T-helper 1 cell treated with Interleukin-12 subunit alpha and Interleukin-12 subunit beta and Interleukin-4 antibody, amounts not matched to agents 30 ng/mL and 1 ng/mL, for 36 hours (primary cell): Measurements from ENCODE around the gene PLEK2. TPM values are rescaled to one million over a fixed set of nuclear protein-coding genes. Genes with fewer than 3 reads are reported as not detected.
"Not testable (repeated sequence)": the region's sequence is repeated elsewhere in the genome, so short reads cannot be mapped to it uniquely, and the experiment has no call there.

Source experiments
- intact Hi-C: fragments of 100-400 bp; cut with micrococcal nuclease; formaldehyde crosslinking; loops from one replicate; pipeline ENCODE4 v1.15.1; 2024
- total RNA-seq: library from RNA; stranded (reverse); gene quantifications from 2 replicates; pipeline ENCODE4 v1.2.3, GENCODE V29; 2022

Gene PLEK2, protein sequence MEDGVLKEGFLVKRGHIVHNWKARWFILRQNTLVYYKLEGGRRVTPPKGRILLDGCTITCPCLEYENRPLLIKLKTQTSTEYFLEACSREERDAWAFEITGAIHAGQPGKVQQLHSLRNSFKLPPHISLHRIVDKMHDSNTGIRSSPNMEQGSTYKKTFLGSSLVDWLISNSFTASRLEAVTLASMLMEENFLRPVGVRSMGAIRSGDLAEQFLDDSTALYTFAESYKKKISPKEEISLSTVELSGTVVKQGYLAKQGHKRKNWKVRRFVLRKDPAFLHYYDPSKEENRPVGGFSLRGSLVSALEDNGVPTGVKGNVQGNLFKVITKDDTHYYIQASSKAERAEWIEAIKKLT
- 0.22 and 0.56 TPM in 2 replicates for total RNA-seq

DNA sequence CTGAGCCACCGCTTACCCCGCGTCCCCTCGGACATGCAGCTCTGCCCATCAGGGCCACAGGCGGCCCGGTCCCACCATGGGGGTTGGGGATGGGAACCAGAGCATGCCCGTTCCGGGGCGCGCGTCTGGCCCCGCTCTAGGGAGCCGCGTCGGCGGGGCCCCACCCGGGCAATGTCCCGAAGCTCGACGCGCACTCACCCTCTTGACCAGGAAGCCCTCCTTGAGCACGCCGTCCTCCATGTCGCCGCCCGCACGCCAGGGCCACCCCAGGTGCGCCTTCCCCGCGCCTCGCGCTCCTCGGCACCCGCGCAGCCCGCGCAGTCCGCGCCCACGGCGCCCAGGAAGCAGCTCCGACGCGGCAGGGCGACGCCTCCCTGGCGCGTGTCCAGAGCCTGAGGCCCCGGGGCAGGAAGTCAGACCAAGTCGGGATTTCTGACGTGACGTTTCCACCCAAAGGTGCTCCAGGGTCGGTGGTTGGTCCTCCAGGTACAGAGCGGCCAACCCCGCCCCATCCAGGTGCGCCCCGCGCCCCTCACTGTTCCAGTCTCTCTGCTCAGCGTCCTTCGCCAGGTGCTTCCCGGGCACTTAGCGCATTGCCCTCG lies at the start of gene PLEK2:
PLEK2 (minus strand) TSS at position 346 of the 602 bp plus-strand sequence; CDS start at position 240, 106 bp downstream.
- intact Hi-C loops: no loop called here

DNA sequence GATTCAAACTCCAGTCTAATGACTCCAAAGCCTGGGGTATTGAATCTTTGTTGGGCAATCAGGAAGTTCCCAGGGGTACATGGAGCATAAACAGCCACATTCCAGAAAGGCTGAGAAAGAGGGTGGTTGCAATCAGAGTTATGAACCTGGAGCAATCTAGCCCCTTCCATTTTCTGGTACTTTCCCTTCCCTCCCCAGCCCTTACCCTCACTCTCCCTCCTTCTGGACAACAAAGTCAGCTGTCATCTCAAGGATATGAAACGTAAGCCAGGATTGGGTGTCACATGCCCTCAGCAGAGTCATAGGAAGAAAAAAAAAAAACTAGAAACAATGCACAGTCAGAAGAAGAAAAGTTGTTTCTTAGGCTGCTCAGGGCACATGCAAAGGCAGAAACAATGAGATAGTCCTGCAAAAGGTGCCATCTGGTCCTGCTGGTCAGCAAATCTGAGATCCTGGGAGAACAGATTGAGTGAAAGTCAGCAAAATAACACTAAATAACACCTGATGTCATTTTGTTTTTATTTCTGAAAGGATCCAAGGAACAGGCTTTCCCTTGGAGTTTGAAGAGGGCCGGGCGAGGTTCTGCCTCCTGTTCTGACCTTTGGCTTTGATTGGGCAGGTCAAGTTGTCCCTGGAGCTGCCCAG lies 49.5 kb upstream of the PLEK2 start:
- intact Hi-C loops: no loop called here

DNA sequence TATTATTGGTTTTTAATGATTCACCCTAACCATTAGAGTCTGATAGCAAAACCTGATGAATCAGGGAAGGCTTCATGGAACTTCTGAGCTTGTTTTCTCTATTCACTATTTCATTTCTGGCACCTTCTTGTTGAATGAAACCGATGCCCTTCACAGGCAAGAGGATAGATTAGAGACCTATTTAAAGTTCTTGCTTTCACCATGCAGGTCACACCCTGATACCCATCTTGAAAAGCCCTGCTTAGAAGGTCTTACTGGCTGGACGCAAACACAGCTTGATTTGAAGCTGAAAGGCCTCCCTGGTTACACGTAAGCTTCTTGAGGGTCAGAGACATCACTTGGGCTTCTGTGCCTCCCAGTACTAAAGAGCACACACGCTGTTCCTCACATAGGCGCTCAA lies 47.4 kb upstream of the PLEK2 start:
- intact Hi-C loops: no loop called here

DNA sequence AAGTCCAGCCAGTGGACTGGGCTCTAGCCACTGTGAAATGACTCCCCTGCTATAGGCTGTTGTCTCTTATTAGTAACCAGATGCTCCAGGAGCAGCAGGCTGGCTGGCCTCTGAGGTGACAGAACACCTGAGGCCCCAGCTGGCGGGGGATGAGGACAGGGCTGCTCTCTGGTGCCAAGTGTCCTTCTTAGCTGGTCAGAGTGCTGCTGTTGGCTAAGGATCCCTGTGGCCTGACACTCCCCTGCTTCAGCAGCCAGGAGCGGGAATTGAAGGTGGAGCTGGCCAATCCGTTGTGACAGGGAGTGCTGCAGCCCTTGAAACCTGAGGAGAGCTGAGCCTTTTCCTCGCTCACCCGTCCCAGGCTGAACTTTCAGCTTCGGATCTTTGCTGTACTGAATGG lies 45.8 kb upstream of the PLEK2 start:
- intact Hi-C loops: no loop called here

DNA sequence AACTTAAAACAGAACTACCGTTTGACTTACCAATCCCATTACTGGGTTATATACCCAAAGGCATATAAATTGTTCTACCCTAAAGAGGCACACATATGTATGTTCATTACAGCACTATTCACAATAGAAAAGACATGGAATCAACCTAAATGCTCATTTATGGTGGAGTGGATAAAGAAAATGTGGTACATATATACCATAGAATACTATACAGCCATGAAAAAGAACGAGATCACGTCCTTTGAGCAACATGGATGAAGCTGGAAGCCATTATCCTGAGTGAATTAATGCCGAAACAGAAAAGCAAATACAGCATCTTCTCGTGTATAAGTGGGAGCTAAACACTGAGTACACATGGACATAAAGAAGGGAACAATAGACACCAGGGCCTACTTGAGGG lies 44.8 kb upstream of the PLEK2 start:
- intact Hi-C loops: no loop called here

DNA sequence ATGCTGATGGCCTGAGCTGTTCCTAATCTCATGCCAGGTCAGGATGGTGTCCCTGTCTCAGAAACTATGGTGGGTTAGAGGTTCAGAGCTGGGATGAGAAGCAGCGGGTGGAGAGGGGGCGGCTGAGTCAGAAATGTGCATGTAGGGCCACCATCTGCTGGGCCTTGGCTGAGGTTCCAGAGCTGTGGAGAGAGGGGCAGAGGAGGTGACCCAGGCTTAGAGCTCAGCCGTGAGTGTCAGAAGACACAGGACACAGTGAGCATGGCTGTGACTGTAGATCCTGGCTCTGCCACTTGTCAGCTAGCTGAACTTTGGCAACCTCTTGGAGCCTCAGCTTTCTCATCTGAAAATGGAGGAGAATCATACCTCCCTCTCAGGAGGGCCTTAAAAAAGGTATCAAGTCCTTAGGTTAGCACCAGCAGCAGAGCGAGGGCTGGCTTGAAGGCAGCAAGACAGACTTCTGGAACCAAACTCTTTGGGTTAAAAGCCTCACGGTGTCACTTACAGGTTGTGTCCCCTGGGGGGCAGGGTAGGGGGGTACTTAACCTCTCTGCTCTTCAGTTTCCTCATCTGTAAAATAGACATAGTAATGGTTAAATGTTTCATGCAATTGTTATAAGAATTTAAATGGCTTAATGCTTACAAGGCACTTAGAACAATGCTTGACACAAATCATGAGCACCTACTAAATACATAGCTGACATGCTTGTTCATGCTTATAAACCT lies 41.8 kb upstream of the PLEK2 start:
- intact Hi-C loops: no loop called here

DNA sequence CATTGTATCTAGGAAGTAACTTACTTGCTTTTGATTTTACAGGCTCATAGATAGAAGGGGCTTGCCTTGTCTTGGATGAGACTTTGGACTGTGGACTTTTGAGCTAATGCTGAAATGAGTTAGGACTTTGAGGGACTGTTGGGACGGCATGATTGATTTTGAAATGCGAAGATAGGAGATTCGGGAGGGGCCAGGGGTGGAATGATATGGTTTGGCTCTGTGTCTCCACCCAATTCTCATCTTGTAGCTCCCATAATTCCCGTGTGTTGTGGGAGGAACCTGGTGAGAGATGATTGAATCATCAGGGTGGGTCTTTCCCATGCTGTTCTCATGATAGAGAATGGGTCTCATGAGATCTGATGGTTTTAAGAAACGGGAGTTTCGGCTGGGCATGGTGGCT lies 39.7 kb upstream of the PLEK2 start:
- intact Hi-C loops: not testable (repeated sequence)

DNA sequence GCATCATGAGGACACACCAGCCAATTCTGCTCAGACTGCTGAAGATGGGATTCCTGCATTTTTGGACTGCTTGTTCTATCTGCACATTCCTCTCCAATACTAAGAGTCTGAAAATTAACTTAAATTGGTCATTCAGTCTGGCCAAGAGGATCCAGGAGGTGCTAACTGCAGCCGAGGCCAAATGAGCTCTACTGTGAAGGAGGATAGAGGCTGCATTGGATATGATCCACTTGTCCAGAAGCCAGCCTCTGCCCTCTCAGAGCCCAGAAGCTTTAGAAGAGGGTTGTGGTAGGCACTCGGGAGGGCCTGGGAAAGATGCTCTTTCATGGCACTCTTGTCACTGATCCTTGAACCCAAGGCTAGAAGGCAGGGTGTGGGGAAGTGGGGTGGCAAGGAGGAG lies 37.1 kb upstream of the PLEK2 start:
- intact Hi-C loops: no loop called here

DNA sequence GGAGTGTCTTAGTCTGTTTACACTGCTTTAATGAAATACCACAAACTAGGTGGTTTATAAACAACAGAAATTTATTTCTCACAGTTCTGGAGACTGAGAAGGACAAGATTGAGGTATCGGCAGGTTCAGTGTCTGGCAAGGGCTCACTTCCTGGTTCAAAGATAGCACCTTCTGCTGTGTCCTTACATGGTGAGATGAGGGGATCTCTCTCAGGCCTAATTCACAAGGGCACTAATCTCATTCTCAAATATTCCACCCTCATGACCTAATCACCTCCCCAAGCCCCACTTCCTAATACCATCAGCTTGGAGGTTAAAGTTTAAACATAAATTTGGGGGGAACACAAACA lies 35.0 kb upstream of the PLEK2 start:
- intact Hi-C loops: no loop called here

DNA sequence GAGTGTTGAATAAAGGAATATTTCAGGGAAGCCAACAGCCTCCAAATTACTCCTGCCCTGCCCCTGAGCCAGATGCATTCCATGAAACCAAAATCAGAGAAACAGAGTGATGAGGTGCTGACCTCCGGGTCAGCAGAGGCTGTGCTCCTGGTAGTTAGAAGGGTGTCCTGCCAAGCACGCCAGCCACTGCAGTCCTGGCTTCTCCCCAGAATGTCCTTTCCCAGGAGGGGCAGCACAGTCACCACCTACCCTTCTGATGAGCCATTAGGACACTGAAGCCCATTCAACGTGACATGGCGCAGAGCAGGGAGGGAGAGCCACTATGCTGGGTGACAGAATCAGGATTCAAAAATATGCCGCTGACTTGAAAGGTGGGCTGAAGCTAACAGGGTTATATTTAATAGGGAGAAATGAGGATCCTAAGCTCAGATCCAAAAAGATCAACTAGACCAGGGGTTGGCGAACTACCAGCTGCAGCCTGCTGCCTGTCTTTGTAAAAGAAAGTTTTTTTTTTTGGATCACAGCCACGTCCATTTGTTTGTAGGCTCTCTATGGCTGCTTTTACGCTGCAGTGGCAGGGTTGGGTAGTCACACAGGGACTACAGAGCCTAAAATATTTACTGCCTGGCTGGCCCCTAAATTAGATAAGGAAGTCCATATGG lies 34.5 kb upstream of the PLEK2 start:
- intact Hi-C loops: no loop called here

DNA sequence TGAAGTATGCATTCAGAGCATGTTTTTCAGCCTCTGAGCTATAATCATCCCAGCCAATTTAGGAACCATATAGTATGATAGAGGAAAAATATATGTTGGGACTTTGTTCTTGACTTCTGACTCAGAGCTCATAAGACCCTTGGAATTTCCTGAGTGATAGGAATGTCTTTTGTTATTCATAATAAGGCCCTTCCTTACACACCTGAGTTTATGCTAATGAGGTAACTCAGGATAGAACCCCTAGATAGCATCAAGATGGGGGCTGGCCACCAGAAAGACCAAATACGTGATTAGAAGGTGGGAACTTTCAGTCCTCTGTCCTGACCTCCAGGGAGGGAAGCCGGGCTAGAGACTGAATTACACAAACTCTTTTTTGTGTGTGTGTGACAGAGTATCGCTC lies 32.4 kb upstream of the PLEK2 start:
- intact Hi-C loops: no loop called here

DNA sequence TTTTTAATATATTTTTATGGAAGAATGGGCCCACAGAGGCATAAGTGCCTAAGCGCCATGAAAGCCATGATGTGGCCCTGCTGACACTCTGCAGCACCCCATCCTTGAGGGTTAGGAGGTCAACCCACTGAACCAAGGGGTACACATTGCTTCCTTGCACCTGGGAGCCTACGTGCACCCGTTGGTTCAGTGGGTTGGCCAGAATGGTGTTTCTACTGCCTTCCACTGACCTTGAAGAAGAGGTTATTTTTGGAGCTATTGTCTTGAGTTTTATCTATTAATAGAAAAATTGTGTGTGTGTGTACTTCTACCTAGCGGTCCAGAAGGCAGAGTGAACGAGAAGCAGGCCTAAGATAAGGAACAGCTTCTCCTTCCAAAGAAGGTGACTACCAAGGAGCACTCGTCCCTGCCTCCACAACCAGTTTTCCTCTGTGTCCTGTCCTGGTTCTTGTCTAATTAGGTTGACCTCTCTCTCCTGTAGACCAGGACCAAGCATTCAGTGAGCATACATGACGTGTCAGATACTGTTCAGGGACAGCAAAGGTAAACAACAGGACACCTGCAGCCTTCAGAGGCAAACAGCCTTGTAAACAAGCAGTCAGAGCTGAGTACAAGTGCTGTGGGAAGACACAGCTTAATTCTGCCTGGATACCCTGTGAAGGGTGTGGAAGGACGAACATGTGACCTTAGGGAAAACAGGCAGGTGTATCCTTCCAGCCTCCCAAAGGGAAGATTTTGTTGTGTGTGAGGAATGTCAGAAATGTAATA lies 30.4 kb upstream of the PLEK2 start:
- intact Hi-C loops: no loop called here

DNA sequence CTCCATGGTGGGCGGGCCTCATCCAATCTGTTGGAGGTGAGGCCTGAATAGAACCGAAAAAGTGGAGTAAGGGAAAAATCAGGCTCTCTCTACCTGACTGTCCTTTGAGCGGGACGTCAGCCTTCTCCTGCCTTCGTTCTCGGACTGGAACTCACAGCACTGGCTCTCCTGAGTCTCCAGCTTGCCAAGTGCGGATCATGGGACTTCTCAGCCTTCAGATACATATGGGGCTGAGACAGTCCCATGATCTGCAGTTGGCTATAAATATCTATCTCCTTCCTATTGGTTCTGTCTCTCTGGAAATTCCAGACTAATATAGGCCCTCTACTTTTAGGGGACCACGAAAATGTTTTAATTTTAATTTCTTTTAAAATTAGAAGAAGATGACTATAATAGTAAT lies 29.7 kb upstream of the PLEK2 start:
- intact Hi-C loops: no loop called here

DNA sequence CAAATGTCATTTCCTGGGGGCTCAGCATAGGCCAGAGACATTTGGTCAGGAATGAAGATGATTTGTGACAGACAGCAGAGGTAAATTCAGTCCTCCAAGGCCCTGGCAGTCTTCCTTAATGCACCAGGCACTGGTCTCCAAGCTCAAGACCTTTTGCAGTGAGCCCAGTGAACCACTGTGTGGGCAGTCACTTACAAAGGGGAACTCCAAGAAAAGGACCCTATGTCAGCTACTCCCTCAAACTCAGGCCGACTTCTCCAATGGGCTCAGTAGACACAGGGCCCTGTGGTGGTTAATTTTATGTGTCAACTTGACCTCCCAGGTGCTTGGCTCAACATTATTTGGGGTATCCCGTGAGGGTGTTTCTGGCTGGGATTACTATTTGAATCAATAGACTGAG lies 29.3 kb upstream of the PLEK2 start:
- intact Hi-C loops: no loop called here

DNA sequence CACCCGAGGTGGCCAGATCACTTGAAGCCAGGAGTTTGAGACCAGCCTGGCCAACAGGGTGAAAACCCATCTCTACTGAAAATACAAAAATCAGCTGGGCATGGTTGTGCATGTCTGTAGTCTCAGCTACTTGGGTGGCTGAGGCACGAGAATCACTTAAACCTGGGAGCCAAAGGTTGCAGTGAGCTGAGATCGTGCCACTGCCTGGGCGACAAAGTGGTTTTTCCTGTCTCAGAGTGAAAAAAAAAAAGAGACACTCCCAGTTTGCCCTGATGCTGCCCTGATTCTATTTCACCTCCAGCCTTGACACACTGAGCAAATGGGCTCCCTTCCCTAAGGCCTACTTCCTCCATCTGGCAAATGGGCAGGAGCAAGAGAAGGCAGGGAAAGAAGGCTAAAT lies 28.5 kb upstream of the PLEK2 start:
- intact Hi-C loops: no loop called here

DNA sequence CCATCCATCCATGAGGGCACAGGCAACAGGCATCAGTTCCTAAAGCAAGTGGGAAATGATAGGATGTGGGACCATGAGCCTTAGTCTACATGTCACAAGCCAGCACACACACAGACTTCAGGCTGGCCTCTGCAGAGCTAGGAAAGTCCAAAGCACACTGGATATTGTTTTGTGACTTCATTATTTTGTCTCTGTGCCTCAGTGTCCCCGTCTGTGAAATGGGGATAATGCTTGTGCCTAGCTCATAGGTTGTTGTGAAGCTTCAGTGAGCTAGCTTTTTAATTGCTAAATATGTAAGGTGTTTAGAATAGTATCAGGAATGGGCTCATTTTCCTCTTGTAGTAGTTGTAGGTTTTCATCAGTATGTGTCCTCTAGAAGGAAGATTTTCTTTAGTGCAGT lies 27.0 kb upstream of the PLEK2 start:
- intact Hi-C loops: no loop called here

DNA sequence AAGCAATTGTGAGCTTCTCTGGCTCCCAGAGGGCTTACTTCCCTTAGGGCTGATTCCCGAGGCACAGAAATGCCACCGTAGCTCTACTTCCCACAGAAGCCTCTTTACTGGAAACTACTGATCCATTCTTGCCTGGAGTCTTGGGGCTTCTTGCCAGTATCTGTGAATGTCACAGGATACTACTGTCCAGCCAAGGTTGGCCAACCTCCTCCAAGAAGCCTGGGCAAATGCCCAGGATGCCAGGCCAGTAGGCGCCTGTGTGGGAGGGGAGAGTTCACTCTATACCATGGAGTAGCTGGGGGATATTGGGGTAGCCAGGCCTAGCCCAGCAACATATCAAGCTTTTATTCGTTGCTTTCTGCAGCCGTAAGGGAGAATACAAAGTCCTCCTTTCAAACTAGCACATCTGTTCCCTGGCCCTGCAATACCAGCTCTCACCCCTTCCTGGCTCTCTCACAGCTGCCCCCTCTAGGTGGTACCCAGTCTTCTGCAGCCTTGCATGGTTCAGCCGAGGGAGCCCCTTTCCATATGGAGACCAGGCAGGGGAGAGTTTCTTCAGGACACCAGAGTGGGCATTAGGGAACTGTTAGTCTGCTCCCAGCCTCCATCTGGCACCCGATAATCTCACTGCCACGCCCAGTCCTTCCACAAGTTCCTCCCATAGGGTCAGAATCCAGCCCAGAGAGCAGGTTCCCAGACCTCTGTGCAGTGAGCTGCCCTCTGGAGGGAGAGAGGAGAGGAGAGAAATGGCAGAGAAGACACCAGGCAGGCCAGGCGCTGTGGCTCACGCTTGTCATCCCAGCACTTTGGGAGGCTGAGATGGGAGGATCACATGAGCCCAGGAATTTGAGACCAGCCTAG lies 24.3 kb upstream of the PLEK2 start:
- intact Hi-C loops: no loop called here

DNA sequence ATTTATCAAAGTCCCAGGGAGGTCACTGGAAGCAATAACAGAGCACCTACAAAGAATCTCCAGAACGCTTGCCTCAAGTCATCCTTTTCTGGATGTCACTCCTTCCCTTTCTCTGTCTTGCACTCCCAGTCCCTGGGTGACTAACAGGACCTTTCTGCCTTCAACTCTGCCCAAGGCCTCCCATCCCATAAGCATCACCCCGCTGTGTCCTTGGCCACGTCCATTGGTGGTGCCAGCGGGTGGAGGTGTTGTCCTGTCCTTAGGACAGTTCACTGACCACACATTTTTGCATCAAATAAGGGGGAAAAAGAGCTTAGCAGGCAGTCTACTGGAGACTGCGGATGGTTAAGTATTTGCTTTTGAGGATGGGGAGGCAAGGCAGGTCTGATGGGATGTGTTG lies 23.6 kb upstream of the PLEK2 start:
- intact Hi-C loops: no loop called here

DNA sequence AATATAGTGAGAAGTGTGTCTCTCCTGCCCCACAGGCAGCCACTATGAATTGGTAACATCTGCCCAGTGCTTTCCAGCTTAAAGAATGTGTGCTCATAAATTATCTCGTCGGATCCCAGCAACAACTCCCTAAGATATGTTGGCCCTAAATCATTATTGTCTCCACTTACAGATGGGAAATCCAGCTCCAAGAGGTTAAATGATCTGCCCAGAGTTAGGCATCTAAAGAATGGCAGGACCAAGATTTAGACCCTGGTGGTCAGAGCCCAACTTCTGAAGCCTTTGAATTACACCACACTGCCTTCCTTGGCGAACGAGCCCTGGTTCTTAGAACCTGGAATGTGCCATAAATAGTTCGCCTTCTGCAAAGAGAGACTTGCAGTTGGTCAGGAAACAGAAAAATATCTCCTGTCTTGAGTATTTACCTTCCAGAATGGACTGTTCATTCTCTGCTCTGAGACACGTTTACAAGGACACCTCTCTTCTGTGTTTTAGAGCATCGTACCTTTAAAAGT lies 20.1 kb upstream of the PLEK2 start:
- intact Hi-C loops: no loop called here
